Measurements from ENCODE around the gene CWH43.

The CWH43 gene

GRCh38 chr4:48991357-48991756 lies 5.3 kb downstream of the CWH43 start:
- Histone ChIP-seq H2BK120ac (ENCODE audit: low read depth, low read length) (no peak overlapping the region), H2BK15ac (replicated peaks; ENCODE audit: low read depth) (no peak overlapping the region), H3K18ac (ENCODE audit: low read length) (no peak overlapping the region), H3K23ac (ENCODE audit: low read length) (no peak overlapping the region), H3K4me2 (ENCODE audit: low read length) (no peak overlapping the region), H3K4ac (ENCODE audit: low read depth, low read length) (no peak overlapping the region), H3K9ac (ENCODE audit: low read length) (no peak overlapping the region), H3K4me1 (ENCODE audit: control insufficient read depth, low read depth, low read length) (no peaks in the 10 kb centered on the region), H3K4me3 (ENCODE audit: low read length) (no peak overlapping the region), H3K36me3 (ENCODE audit: control insufficient read depth, insufficient read depth, low read length) (no peaks in the 10 kb centered on the region), H2AK5ac (ENCODE audit: low read length) (no peak overlapping the region), H2BK5ac (ENCODE audit: low read length) (no peak overlapping the region), H3K79me2 (ENCODE audit: control insufficient read depth, insufficient read depth, low read length) (no peaks in the 10 kb centered on the region), H3K56ac (ENCODE audit: low read length) (no peak overlapping the region), H3K27me3 (ENCODE audit: insufficient read depth, low read length, poor library complexity) (peaks cover 3% of the 10 kb centered on the region), H3K79me1 (ENCODE audit: low read length) (no peaks in the 10 kb centered on the region), H4K8ac (ENCODE audit: low read depth, low read length) (no peak overlapping the region), H3K27ac (ENCODE audit: low read depth, low read length) (no peak overlapping the region), H4K5ac (ENCODE audit: low read length) (no peak overlapping the region)
- no peak for DNase-seq
- no CpG with 5 or more reads among the region's 3 CpGs for WGBS (ENCODE audit: extremely low coverage, insufficient coverage, low lambda C conversion rate)

GRCh38 chr4:48997962-48998361 lies 11.9 kb downstream of the CWH43 start:
- Histone ChIP-seq H3K79me2 (ENCODE audit: control insufficient read depth, insufficient read depth, low read length) (no peaks in the 10 kb centered on the region), H3K27ac (ENCODE audit: low read depth, low read length) (no peak overlapping the region), H2AK5ac (ENCODE audit: low read length) (no peak overlapping the region), H2BK120ac (ENCODE audit: low read depth, low read length) (no peak overlapping the region), H3K79me1 (ENCODE audit: low read length) (no peaks in the 10 kb centered on the region), H3K56ac (ENCODE audit: low read length) (no peak overlapping the region), H4K5ac (ENCODE audit: low read length) (no peak overlapping the region), H3K36me3 (ENCODE audit: control insufficient read depth, insufficient read depth, low read length) (no peaks in the 10 kb centered on the region), H3K4me1 (ENCODE audit: control insufficient read depth, low read depth, low read length) (no peaks in the 10 kb centered on the region), H3K23ac (ENCODE audit: low read length) (no peak overlapping the region), H3K4me2 (ENCODE audit: low read length) (no peak overlapping the region), H3K9ac (ENCODE audit: low read length) (no peak overlapping the region), H3K27me3 (ENCODE audit: insufficient read depth, low read length, poor library complexity) (no peaks in the 10 kb centered on the region), H3K18ac (ENCODE audit: low read length) (no peak overlapping the region), H2BK15ac (replicated peaks; ENCODE audit: low read depth) (no peak overlapping the region), H2BK5ac (ENCODE audit: low read length) (no peak overlapping the region), H3K4me3 (ENCODE audit: low read length) (no peak overlapping the region), H4K8ac (ENCODE audit: low read depth, low read length) (no peak overlapping the region), H3K4ac (ENCODE audit: low read depth, low read length) (no peak overlapping the region)
- no CpG with 5 or more reads among the region's 3 CpGs for WGBS (ENCODE audit: extremely low coverage, insufficient coverage, low lambda C conversion rate)
- no peak for DNase-seq

GRCh38 chr4:48998440-48998839 lies 12.4 kb downstream of the CWH43 start:
- Histone ChIP-seq H3K4ac (ENCODE audit: low read depth, low read length) (no peak overlapping the region), H2BK15ac (replicated peaks; ENCODE audit: low read depth) (no peak overlapping the region), H3K27ac (ENCODE audit: low read depth, low read length) (no peak overlapping the region), H3K79me2 (ENCODE audit: control insufficient read depth, insufficient read depth, low read length) (no peaks in the 10 kb centered on the region), H4K8ac (ENCODE audit: low read depth, low read length) (no peak overlapping the region), H3K4me3 (ENCODE audit: low read length) (peak overlapping the region; percentile 7), H3K9ac (ENCODE audit: low read length) (no peak overlapping the region), H2BK120ac (ENCODE audit: low read depth, low read length) (no peak overlapping the region), H4K5ac (ENCODE audit: low read length) (no peak overlapping the region), H3K36me3 (ENCODE audit: control insufficient read depth, insufficient read depth, low read length) (no peaks in the 10 kb centered on the region), H2AK5ac (ENCODE audit: low read length) (no peak overlapping the region), H3K79me1 (ENCODE audit: low read length) (no peaks in the 10 kb centered on the region), H3K4me2 (ENCODE audit: low read length) (no peak overlapping the region), H3K18ac (ENCODE audit: low read length) (no peak overlapping the region), H3K4me1 (ENCODE audit: control insufficient read depth, low read depth, low read length) (no peaks in the 10 kb centered on the region), H2BK5ac (ENCODE audit: low read length) (no peak overlapping the region), H3K56ac (ENCODE audit: low read length) (no peak overlapping the region), H3K27me3 (ENCODE audit: insufficient read depth, low read length, poor library complexity) (no peaks in the 10 kb centered on the region), H3K23ac (ENCODE audit: low read length) (no peak overlapping the region)
- no CpG with 5 or more reads among the region's 6 CpGs for WGBS (ENCODE audit: extremely low coverage, insufficient coverage, low lambda C conversion rate)
- DNase-seq = no peak

GRCh38 chr4:49000806-49001205 lies 14.7 kb downstream of the CWH43 start:
- H3K9ac ChIP-seq (ENCODE audit: low read length) = no peak overlapping the region
- no peak overlapping the region for H3K18ac ChIP-seq (ENCODE audit: low read length)
- no peak overlapping the region for H2BK120ac ChIP-seq (ENCODE audit: low read depth, low read length)
- no peak overlapping the region for H4K5ac ChIP-seq (ENCODE audit: low read length)
- H3K4me3 ChIP-seq (ENCODE audit: low read length) = no peak overlapping the region
- no peaks in the 10 kb centered on the region for H3K4me1 ChIP-seq (ENCODE audit: control insufficient read depth, low read depth, low read length)
- H3K4me2 ChIP-seq (ENCODE audit: low read length) = no peak overlapping the region
- H3K23ac ChIP-seq (ENCODE audit: low read length) = no peak overlapping the region
- no peaks in the 10 kb centered on the region for H3K36me3 ChIP-seq (ENCODE audit: control insufficient read depth, insufficient read depth, low read length)
- no peak for DNase-seq
- no peak overlapping the region for H3K4ac ChIP-seq (ENCODE audit: low read depth, low read length)
- no peak overlapping the region for H2BK5ac ChIP-seq (ENCODE audit: low read length)
- H4K8ac ChIP-seq (ENCODE audit: low read depth, low read length) = no peak overlapping the region
- H3K79me2 ChIP-seq (ENCODE audit: control insufficient read depth, insufficient read depth, low read length) = no peaks in the 10 kb centered on the region
- no peak overlapping the region for H2AK5ac ChIP-seq (ENCODE audit: low read length)
- no peaks in the 10 kb centered on the region for H3K27me3 ChIP-seq (ENCODE audit: insufficient read depth, low read length, poor library complexity)
- no peak overlapping the region for H3K27ac ChIP-seq (ENCODE audit: low read depth, low read length)
- H2BK15ac ChIP-seq (replicated peaks; ENCODE audit: low read depth) = no peak overlapping the region
- no peak overlapping the region for H3K56ac ChIP-seq (ENCODE audit: low read length)
- H3K79me1 ChIP-seq (ENCODE audit: low read length) = no peaks in the 10 kb centered on the region

- Histone ChIP-seq H3K56ac (ENCODE audit: low read length) (no peak overlapping the region), H3K4ac (ENCODE audit: low read depth, low read length) (no peak overlapping the region), H4K5ac (ENCODE audit: low read length) (no peak overlapping the region), H2BK5ac (ENCODE audit: low read length) (no peak overlapping the region), H3K79me2 (ENCODE audit: control insufficient read depth, insufficient read depth, low read length) (no peaks in the 10 kb centered on the region), H2AK5ac (ENCODE audit: low read length) (no peak overlapping the region), H3K9ac (ENCODE audit: low read length) (no peak overlapping the region), H2BK120ac (ENCODE audit: low read depth, low read length) (no peak overlapping the region), H3K4me2 (ENCODE audit: low read length) (no peak overlapping the region), H3K4me3 (ENCODE audit: low read length) (no peak overlapping the region), H3K18ac (ENCODE audit: low read length) (no peak overlapping the region), H3K27ac (ENCODE audit: low read depth, low read length) (no peak overlapping the region), H3K36me3 (ENCODE audit: control insufficient read depth, insufficient read depth, low read length) (no peaks in the 10 kb centered on the region), H3K23ac (ENCODE audit: low read length) (no peak overlapping the region), H3K4me1 (ENCODE audit: control insufficient read depth, low read depth, low read length) (no peaks in the 10 kb centered on the region), H3K27me3 (ENCODE audit: insufficient read depth, low read length, poor library complexity) (no peaks in the 10 kb centered on the region), H4K8ac (ENCODE audit: low read depth, low read length) (no peak overlapping the region), H3K79me1 (ENCODE audit: low read length) (no peaks in the 10 kb centered on the region), H2BK15ac (replicated peaks; ENCODE audit: low read depth) (no peak overlapping the region)
- DNase-seq = no peak
Observed at GRCh38 chr4:49002931-49003330, 16.9 kb downstream of the CWH43 start.

GRCh38 chr4:49018718-49019295 lies 32.7 kb downstream of the CWH43 start:
- no peak overlapping the region for H3K56ac ChIP-seq (ENCODE audit: low read length)
- no peak overlapping the region for H2BK5ac ChIP-seq (ENCODE audit: low read length)
- H3K9ac ChIP-seq (ENCODE audit: low read length) = no peak overlapping the region
- no peak overlapping the region for H2AK5ac ChIP-seq (ENCODE audit: low read length)
- H4K8ac ChIP-seq (ENCODE audit: low read depth, low read length) = no peak overlapping the region
- H2BK15ac ChIP-seq (replicated peaks; ENCODE audit: low read depth) = no peak overlapping the region
- H3K4me1 ChIP-seq (ENCODE audit: control insufficient read depth, low read depth, low read length) = no peaks in the 10 kb centered on the region
- no peak overlapping the region for H3K27ac ChIP-seq (ENCODE audit: low read depth, low read length)
- H3K18ac ChIP-seq (ENCODE audit: low read length) = no peak overlapping the region
- no peaks in the 10 kb centered on the region for H3K79me1 ChIP-seq (ENCODE audit: low read length)
- no peaks in the 10 kb centered on the region for H3K79me2 ChIP-seq (ENCODE audit: control insufficient read depth, insufficient read depth, low read length)
- H3K27me3 ChIP-seq (ENCODE audit: insufficient read depth, low read length, poor library complexity) = no peaks in the 10 kb centered on the region
- no peak overlapping the region for H3K4me3 ChIP-seq (ENCODE audit: low read length)
- no CpG with 5 or more reads among the region's 2 CpGs for WGBS (ENCODE audit: extremely low coverage, insufficient coverage, low lambda C conversion rate)
- no peak overlapping the region for H3K4me2 ChIP-seq (ENCODE audit: low read length)
- H3K4ac ChIP-seq (ENCODE audit: low read depth, low read length) = no peak overlapping the region
- H3K36me3 ChIP-seq (ENCODE audit: control insufficient read depth, insufficient read depth, low read length) = no peaks in the 10 kb centered on the region
- H3K23ac ChIP-seq (ENCODE audit: low read length) = no peak overlapping the region
- DNase-seq = no peak
- H4K5ac ChIP-seq (ENCODE audit: low read length) = no peak overlapping the region
- H2BK120ac ChIP-seq (ENCODE audit: low read depth, low read length) = no peak overlapping the region

Data from mesendoderm (in vitro differentiated cells).